ENCODE data around the gene SLC39A8. TPM values are rescaled to one million over a fixed set of nuclear protein-coding genes. Genes with fewer than 3 reads are reported as not detected.
"Not testable (repeated sequence)": the region's sequence is repeated elsewhere in the genome, so short reads cannot be mapped to it uniquely, and the experiment has no call there.

Gene SLC39A8
- total RNA-seq, 1 donor from 2014 or later, result 7.4 TPM

GRCh38 chr4:102301167-102301566 lies 44.1 kb downstream of the SLC39A8 start:
- DNase-seq (ENCODE audit: low read depth), result no peak

DNA sequence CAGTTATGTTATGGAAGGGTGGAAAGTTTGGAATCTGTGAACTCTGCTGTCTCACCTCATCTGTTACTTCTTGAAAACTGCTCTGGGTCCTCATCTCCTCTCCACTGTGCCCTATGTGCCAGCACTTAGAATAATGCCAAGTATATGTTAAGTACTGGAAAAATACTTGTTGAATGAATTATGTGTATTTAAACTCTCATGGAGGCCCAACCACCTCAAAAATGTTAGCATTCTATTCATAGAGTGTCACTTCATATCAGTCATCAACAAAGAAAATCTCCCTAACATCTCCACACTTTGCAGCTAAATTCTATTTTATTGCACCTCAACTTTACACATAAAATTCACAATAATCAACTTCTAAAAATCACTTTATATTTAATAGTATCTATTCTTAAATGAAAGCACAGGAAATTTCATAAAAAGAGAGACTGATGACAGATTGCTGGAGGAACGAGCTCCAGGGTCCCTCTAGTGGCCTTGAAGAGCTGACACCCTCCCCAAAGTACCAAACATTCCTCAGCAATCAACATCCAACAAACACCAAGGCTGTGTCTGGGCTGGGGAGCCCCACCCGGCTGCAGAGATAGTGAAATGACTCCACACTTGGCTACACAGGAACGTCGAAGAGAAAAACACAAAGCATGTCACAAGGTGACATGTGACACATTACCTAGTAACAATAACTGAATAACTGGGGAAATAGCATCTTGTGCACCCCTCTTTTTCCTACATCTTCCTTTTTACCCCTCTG lies 45.8 kb downstream of the SLC39A8 start:
- DNase-seq (ENCODE audit: low read depth), result peak; percentile 50

GRCh38 chr4:102298716-102299115 lies 46.6 kb downstream of the SLC39A8 start:
- DNase-seq (ENCODE audit: low read depth), result no peak

GRCh38 chr4:102295153-102295862 lies 50.0 kb downstream of the SLC39A8 start:
- DNase-seq (ENCODE audit: low read depth), result no peak

DNA sequence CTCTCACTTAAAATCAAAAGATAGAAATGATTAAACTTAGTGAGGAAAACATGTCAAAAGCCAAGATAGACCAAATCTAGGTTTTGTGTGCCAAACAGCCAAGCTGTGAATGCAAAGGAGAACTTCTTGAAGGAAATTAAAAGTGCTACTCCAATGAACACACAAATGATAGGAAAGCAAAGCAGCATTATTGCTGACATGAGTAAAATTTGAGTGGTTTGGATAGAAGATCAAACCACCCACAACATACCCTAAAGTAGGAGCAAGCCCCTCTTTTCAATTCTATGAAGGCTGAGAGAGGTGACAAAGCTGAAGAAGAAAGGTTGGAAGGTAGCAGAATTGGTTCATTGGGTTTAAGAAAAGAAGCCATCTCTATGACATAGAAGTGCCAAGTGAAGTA lies 56.8 kb downstream of the SLC39A8 start:
- DNase-seq (ENCODE audit: low read depth), result no peak

GRCh38 chr4:102285831-102286230 lies 59.5 kb downstream of the SLC39A8 start:
- no peak for DNase-seq (ENCODE audit: low read depth)

- DNase-seq (ENCODE audit: low read depth), result no peak
Observed at GRCh38 chr4:102281171-102281839, 64.0 kb downstream of the SLC39A8 start.

DNA sequence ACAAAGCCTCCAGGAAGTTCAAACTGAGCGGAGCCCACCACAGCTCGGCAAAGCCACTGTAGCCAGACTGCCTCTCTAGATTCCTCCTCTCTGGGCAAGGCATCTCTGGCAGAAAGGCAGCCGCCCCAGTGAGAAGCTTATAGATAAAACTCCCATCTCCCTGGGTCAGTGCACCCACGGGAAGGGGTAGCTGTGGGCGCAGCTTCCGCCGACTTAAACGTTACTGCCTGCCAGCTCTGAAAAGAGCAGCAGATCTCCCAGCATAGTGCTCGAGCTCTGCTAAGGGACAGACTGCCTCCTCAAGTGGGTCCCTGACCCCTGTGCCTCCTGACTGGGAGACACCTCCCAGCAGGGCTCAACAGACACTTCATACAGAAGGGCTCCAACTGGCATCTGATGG lies 72.0 kb downstream of the SLC39A8 start:
- not testable (repeated sequence) for DNase-seq (ENCODE audit: low read depth)

DNA sequence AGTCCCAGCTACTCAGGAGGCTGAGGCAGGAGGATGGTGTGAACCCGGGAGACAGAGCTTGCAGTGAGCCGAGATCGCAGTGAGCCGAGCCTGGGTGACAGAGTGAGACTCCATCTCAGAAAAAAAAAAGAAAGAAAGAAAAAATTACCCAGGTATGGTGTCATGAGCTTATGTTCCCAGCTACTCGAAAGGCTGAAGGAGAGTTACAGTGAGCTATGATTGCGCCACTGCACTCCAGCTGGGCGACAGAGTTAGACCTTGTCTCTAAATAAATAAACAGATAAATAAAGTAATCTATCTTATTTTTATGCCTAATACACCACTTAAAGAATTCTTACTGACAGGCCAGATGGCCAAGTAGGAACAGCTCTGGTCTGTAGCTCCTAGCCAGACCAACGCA lies 73.0 kb downstream of the SLC39A8 start:
- DNase-seq (ENCODE audit: low read depth), result no peak

GRCh38 chr4:102268355-102268754 lies 76.9 kb downstream of the SLC39A8 start:
- DNase-seq (ENCODE audit: low read depth), result no peak

DNA sequence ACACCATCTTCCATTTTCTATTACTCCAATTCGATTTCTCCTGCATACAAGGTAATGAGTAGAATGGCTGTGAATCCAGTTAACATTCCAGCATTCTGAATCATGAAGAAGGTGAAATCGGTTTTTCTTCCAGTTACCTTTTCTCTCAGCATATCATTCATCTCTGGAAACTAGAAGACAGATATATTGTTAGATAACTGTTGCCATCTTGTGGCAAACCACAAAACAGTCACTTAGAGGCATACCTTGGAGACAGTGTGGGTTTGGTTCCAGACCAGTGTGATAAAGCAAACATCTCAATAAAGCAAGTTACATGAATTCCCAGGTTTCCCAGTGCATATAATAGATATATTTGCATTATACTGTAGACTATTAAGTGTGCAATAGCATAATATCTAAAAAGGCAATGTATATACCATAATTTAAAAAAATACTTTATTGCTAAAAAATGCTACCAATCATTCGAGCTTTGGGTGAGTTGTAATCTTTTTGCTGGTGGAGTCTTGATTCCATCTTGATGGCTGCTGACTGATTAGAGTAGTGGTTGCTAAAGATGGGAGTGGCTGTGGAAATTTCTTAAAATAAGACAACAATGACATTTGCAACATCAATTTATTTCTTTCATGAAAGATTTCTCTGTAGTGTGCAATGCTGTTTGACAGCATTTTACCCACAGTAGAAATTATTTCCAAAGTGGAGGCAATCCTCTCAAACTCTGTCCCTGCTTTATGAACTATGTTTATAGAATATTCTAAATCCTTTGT lies 82.1 kb downstream of the SLC39A8 start:
- peak; percentile 64 for DNase-seq (ENCODE audit: low read depth)

GRCh38 chr4:102259702-102260101 lies 85.6 kb downstream of the SLC39A8 start:
- no peak for DNase-seq (ENCODE audit: low read depth)

DNA sequence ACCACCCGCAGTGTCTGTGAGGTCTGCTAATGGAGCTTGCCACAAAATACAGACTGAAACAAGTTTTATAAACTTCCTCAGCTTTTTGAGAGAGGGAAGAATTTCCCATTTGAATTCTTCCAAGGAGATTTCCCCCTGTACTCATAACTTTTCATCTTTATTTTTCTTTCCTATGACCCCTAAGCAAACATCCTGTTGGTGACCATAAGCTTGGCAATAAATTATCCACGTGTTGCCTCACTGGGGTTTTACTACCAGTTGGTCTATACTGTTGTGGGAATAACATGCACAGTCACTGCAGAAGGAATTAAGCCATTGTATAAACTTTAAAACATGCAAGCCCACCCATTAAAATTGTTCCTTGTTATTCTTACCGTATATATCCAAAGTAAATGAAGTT lies 86.2 kb downstream of the SLC39A8 start:
- DNase-seq (ENCODE audit: low read depth), result no peak

DNA sequence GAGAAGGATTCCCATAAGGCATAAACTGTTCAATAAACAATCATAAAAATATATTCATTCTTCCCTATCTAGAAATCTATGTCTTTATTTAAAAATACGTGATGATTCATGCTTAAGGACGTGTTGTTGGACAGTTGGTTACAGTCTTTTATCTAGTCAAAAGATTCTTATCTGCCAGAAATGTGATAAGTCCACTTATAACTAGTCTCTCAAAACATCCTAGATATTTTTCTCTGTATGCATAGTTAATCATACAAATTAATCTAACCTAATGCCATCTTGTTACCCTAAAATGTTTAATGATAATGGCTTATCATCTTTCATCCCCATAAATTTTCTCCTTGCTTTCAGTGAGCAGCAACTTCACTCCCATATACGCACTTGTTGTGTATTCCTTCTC lies 89.0 kb downstream of the SLC39A8 start:
- no peak for DNase-seq (ENCODE audit: low read depth)

DNA sequence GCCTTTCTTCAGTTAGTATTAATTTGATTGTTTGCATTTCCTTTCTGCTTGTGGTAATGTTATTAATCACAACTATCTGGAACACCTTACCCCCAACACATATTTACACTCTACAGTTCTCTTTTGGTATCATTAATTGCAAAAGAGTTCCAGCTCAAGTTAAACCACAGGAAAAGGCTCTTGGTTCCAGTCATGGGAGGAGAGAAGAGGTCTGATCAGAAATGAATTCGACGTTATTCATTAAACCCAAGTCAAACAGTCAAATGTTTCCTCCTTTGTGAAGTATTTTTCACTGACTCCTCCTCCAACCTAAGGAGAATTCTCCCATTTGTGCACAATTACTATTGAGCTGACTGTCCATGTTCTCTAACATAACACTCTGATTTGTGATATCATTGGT lies 91.4 kb downstream of the SLC39A8 start:
- DNase-seq (ENCODE audit: low read depth), result no peak

DNA sequence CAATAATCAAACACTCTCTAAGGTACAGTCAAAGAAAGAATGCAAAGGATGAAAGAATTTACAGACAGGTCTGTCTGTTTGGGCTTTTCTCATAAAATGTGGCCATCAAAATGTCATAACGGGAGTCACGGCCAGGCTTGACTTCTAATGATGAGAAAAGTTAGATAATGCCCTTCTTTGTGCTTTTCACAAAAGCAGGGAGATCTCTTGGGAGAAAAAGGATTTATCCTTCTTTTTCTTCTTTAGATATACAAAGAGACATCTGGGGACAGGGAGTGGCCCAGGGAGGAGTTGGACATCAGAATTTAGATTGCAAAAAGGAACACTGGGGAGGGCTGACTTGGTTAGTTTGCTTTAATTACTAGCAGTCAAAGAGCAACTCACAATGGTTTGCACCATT lies 93.1 kb downstream of the SLC39A8 start:
- no peak for DNase-seq (ENCODE audit: low read depth)

DNA sequence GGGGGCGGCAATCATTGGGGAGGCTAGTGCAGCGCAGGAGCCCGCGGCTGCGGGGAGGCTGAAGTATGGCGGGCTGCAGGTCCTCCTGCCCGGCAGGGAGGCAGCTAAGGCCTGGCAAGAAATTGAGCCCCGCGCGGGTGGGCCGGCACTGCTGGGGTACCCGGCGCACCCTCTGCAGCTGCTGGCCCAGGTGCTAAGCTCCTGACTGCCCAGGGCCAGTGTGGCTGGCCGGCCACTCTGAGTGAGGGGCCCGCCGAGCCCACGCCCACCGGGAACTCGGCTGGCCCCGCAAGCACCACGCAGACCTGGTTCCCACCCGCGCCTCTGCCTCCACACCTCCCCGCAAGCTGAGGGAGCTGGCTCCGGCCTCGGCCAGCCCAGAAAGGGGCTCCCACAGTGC lies 94.9 kb downstream of the SLC39A8 start:
- no peak for DNase-seq (ENCODE audit: low read depth)

- peak; percentile 24 for DNase-seq (ENCODE audit: low read depth)
Observed at GRCh38 chr4:102247041-102247440, 98.2 kb downstream of the SLC39A8 start.

DNA sequence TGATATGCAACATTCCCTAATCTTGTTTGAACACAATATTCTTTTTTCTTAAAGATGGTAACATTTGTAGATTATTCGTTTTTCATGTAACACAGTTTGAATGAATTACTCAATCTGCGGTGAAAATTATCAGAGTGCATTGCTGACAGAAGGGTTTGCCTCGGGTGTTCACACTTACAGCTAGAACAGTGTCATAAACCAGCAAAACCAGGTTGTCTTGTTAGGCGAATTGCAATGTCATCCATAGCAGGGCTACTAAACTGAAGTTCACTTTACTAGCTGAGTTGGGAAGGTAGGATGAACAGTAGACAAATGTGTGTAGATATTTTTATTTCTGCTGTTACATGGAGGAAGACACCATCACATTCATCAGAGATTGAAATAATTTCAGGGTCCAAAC lies 98.9 kb downstream of the SLC39A8 start:
- no peak for DNase-seq (ENCODE audit: low read depth)

- DNase-seq (ENCODE audit: low read depth), result no peak
Observed at GRCh38 chr4:102244878-102245535, 100.3 kb downstream of the SLC39A8 start.

- DNase-seq (ENCODE audit: low read depth), result not testable (repeated sequence)
Observed at GRCh38 chr4:102243296-102243695, 102.0 kb downstream of the SLC39A8 start.

Data from myocyte (in vitro differentiated cells).